HG03066 (cell line): ENCODE measurements around the gene GRIN2D.

Experiments used
- ATAC-seq: cut with Tn5 transposase; IDR thresholded peaks from one replicate; pipeline ENCODE4 v1.9.1; 2021; ENCODE audit warnings: low read depth; ENCODE audit not compliant: unreplicated experiment

GRIN2D gene

GRCh38 chr19:48428670-48429069 is 35.2 kb downstream of the GRIN2D start:
- no peak for ATAC-seq

- ATAC-seq, result no peak
Measured at GRCh38 chr19:48433337-48433736, 39.9 kb downstream of the GRIN2D start.

- no peak for ATAC-seq
Measured at GRCh38 chr19:48436586-48436985, 43.1 kb downstream of the GRIN2D start.

- no peak for ATAC-seq
Measured at GRCh38 chr19:48441360-48442050, 48.0 kb downstream of the GRIN2D start.

GRCh38 chr19:48442116-48443035 is 48.9 kb downstream of the GRIN2D start:
- no peak for ATAC-seq

GRCh38 chr19:48443256-48443655 is 49.8 kb downstream of the GRIN2D start:
- ATAC-seq, result no peak
